22Rv1 (cell line): Measurements from ENCODE around the gene TMEM86B.

Experiments used
- CTCF ChIP-seq: fragments of 450-650 bp; IDR thresholded peaks from 2 replicates; pipeline ENCODE4 v1.5.1; 2017; ENCODE audit warnings: mild to moderate bottlenecking
- ZFX ChIP-seq: fragments of 450-650 bp; IDR thresholded peaks from 2 replicates; pipeline ENCODE4 v1.6.1; 2017; ENCODE audit warnings: antibody characterized with exemption, borderline replicate concordance

- TF ChIP-seq CTCF (no peak), ZFX (no peak)
Measured at GRCh38 chr19:55178781-55179599, 49.6 kb downstream of the TMEM86B start.
